LHCN-M2 (cell line): ENCODE measurements around the gene ADAR. TPM values are rescaled to one million over a fixed set of nuclear protein-coding genes. Genes with fewer than 3 reads are reported as not detected.
"Not testable (repeated sequence)": the region's sequence is repeated elsewhere in the genome, so short reads cannot be mapped to it uniquely, and the experiment has no call there.

Experiments used
- DNase-seq: peaks from one replicate; pipeline ENCODE4 v3.0.0-alpha.2; 2012; ENCODE audit warnings: low read depth
- polyA plus RNA-seq: library from polyadenylated mRNA; unstranded; fragments of >200 nt; gene quantifications from one replicate; pipeline ENCODE4 v1.2.1, GENCODE V29; 2012; ENCODE audit warnings: missing spikeins
- total RNA-seq: library from RNA; depleted of rRNA; stranded (reverse); fragments of >200 nt; gene quantifications from 2 replicates; pipeline ENCODE4 v1.2.3, GENCODE V29; 2014; rRNA removed

The ADAR gene, protein sequence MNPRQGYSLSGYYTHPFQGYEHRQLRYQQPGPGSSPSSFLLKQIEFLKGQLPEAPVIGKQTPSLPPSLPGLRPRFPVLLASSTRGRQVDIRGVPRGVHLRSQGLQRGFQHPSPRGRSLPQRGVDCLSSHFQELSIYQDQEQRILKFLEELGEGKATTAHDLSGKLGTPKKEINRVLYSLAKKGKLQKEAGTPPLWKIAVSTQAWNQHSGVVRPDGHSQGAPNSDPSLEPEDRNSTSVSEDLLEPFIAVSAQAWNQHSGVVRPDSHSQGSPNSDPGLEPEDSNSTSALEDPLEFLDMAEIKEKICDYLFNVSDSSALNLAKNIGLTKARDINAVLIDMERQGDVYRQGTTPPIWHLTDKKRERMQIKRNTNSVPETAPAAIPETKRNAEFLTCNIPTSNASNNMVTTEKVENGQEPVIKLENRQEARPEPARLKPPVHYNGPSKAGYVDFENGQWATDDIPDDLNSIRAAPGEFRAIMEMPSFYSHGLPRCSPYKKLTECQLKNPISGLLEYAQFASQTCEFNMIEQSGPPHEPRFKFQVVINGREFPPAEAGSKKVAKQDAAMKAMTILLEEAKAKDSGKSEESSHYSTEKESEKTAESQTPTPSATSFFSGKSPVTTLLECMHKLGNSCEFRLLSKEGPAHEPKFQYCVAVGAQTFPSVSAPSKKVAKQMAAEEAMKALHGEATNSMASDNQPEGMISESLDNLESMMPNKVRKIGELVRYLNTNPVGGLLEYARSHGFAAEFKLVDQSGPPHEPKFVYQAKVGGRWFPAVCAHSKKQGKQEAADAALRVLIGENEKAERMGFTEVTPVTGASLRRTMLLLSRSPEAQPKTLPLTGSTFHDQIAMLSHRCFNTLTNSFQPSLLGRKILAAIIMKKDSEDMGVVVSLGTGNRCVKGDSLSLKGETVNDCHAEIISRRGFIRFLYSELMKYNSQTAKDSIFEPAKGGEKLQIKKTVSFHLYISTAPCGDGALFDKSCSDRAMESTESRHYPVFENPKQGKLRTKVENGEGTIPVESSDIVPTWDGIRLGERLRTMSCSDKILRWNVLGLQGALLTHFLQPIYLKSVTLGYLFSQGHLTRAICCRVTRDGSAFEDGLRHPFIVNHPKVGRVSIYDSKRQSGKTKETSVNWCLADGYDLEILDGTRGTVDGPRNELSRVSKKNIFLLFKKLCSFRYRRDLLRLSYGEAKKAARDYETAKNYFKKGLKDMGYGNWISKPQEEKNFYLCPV
- total RNA-seq: 77.1 and 99.0 TPM in 2 replicates
- 44.4 TPM for polyA plus RNA-seq

DNA sequence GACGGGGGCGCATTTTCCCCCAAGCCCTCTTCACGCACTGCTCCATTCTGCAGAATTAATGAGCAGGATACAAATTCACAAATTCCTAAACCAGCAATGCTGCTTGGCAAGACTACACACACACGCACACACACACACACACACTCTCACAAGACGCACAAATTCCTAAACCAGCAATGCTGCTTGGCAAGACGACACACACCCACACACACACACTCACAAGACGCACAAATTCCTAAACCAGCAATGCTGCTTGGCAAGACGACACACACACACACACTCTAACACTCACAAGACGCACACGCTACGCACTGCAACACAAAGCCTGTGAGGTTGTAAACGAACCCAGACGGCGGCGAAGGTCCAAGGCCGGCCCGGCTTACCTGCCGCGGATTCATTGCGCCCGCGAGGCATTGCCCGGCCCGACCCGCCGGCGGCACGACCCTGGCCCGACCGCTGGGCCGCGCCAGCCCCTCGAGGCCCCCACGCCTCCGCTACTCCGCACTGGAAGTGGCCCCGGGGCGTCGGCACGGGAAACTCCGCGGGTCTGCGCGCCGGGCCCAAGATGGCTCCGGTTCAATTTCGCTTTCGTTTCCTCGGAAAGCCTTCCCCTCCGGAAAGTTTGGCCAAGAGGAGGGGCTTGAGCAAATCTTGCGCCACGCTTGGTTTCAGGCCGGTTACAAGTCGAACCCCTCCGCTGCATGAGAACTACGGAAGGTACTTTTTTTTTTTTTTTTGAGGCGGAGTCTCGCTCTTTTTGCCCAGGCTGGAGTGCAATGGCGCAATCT, at the start of gene ADAR:
ADAR (minus strand) TSS at position 578 of the 788 bp plus-strand sequence; CDS start at position 398, 180 bp downstream.
- peak; percentile 96 for DNase-seq

DNA sequence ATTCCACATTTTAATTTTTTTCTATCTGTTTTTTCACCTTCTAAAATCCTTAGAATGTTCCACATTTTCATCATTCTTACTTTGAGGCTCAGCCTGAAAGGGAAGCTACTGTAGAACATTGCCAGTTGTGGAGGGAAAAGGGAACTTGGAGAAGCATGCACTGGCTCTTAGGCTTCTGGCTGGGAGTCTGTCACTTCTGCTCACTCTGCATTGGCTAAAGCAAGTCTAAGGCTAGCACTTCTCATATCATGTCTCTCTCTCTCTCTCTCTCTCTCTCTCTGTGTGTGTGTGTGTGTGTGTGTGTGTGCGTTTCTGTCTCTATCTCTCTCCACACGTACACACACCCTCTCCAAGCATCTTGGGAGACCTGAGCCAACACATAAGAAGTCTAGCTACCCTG, 49.6 kb upstream of the ADAR start:
- DNase-seq: peak; percentile 1

DNA sequence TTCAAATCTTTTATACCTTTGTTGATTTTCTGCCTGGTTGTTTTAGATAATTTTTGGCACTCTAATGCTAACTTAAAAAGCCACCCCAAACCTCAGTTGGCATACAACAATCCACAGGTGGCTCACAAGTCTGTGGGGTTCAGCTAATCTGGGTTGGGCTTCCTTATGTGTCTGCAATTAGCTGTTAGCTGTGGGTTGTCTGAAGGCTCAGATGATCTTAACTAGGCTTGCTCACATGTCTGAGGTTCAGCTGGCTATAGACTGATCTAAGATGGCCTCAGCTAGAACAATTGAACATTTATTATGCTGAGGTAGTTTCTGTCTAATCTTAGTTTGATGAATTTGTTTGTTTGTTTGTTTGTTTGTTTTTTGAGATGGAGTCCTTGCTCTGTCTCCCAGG, 44.9 kb upstream of the ADAR start:
- no peak for DNase-seq

DNA sequence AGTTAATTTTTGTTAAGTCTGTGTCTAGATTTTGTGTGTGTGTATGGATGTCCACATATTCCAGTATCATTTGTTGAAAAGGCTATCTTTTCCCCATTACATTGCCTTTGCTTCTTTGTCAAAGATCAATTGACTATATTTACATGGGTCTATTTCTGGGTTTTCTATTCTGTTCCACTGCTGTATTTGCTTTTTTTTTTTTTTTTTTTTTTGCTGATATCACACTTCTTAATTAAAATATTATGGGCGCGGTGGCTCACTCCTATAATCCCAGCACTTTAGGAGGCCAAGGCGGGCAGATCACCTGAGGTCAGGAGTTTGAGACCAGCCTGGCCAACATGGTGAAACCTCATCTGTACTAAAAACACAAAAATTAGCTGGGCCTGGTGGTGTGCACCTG, 36.7 kb upstream of the ADAR start:
- DNase-seq: not testable (repeated sequence)

DNA sequence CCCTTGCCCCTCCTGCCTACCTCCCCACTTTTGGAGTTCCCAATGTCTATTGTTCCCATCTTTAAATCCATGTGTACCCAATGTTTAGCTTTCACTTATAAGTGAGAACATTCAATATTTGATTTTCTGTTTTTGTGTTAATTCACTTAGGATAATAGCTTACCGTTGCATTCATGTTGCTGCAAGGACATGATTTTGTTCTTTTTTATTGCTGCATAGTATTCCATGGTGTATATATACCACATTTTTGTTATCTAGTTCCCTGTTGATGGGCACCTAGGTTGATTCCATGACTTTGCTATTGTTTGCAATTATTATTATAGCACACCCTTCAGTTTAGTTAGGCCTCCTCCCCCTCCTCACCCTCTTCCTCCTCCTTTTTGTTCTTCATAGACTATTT, 33.5 kb upstream of the ADAR start:
- no peak for DNase-seq

DNA sequence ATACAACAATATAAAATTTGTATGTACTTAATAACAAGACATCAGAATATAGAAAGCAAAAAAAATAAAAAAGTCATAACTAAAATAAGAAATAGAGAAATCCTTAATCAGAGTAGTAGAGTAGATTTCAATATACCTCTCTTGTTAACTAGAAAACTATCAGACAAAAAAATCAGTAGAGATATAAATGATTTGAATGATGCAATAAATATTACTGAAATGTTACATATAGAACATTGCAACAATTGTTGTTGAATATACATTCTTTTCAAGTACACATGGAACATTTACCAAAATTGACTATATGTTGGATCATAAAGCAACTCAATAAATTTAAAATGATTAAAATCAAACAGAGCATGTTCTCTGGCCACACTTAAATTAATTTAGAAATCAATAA, 31.9 kb upstream of the ADAR start:
- no peak for DNase-seq

DNA sequence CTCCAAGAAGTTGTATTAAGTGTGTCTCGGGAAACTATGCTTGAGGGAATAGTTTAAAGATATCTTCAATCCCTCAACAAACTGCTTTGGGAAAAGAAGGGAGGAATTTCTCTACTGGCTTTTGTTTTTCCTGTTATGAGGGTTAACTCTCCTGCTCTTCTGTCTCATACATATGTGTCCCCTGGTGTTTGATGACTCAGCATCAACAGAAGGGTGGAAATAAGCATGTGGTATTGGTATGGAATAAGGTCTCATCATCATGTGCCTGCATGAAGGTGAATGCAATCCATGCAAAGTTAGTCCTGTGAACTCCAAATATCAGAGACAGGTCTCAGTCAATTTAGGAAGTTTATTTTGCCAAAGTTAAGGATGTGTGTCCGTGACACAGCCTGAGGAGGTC, 27.2 kb upstream of the ADAR start:
- DNase-seq: no peak

DNA sequence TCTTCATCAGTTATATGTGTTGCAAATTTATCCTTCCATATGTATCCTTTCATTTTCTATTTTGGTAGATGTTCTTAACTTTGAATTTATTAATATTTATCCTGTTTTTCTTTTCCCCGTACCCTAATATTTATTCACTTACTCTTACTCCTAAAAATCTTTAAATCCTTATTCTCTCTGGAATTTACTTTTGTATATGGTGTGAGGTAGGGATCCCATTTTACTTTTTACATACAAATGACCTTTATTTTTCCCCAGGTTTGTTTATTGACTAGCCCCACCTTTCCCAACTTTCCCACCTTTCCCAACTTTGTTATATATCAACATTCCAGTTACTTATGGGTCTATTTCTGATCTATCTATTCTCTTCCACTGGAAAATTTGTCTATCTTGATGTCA, 21.7 kb upstream of the ADAR start:
- DNase-seq: no peak

DNA sequence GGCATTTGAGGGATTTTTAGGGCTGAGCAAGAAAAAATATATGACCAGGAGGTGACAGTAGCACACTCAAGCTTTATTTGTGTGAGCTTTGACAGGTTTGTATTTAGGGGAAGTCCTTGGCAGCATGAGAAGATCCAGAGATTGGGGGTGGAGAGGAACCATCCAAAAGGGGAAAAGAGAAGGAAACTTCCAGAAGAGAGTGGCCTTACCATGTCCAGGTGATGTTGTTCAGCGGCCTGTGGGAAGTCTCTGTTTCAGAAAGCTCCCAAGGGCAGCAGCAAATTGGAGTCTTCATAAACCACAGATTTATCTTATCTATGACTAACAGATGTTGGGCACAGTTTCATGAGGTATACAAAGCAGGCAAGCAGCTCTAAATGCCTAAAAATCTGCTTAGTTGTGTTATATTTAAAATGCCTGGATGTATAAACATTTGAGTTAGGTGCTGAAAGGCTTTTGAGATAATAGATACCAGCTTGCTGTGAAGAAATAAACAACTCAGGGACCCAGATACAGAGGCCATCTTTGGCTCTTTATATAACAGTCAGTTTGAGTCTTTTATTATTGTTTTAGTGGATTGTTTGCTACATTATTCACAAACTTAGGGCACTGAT, 21.2 kb upstream of the ADAR start:
- no peak for DNase-seq

DNA sequence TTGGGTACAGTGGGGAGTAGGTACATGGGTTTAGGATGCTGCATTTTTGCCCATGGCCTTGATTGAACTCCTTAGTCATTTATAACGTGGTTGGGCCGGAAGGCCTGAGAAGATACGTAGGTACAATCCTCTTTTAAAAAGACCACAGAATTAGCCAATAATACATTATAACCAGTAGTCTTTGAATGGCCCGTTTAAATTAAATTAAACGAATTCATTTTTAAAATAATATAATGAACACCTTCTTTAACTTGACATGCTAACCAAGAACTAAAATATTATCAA, 20.1 kb upstream of the ADAR start:
- no peak for DNase-seq

DNA sequence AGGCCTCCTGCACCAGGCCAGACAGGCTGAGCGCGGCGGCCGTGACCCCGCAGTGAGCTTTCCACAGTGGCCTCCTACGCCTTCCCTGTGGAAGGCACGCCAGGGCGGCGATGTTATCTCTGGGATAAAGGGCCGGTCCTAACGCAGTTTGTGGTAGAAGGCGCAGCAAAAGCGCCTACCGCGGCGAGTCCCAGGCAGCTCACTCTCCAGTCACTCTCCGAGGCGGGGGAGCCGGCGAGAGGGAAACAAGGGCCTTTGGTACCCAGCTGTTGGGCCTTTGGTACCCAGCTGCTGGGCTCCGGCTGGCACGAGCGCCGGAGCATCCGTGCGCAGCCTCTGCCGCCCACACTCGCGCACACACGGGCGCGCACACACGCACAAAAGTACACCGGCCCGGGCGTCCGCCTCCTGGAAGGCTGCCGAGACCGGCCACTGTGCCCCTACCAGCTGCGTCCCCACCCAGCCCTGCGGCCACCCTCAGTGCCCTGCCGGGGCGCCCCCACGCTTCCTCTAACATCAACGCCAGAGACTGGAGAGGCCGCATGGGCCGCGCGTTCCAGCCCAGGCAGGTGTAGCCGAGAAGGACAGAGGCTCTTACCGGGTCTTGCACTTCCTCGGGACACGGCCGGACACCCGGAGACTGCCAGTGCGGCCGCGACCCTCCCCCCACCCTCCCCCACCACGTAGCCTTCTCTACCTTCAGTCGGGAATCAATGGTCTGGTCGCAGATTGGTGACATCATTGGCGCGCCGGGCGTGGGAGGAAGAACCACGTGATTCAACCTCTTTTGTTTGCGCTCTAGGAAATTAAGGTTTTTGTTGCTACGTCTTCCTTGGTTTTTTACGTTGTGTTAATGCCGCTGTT, 19.5 kb upstream of the ADAR start:
- peak; percentile 89 for DNase-seq

DNA sequence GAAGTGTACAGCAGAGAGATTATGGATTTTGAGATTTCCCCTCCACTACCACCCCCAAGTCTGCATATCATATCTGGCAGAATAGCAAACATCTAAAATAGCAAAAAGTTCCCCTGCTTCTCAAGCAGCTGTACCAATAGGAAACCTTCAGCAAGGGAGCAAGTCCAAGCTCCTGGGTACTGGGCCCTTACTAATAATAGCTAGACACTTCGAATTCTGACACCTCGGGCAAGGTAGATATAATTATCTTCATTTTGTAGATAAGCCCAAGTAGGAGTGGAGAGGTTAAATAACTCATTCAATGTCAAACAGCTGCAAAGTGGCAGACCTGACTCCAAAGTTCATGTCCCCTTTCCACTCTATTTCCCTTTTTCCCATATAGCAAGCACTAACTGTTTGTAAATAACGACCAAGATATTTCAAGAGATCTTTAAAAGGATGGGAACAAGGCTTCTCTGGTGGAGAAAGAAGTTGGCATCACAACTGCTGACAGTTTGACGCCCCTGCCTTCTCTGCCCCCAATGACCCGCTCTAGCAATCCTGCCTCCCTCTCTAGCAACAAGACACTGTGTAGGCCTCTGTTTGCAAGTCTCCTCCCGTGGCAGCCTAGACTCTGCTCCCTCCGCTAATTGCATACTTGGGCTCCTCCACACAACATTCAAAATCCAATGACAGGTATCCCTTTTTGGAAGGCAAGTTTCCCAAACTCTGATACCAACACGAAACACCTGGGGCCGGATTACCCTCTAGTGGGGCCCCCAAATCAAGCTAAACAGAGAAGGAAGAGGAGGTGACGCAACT, 18.7 kb upstream of the ADAR start:
- DNase-seq: peak; percentile 11

DNA sequence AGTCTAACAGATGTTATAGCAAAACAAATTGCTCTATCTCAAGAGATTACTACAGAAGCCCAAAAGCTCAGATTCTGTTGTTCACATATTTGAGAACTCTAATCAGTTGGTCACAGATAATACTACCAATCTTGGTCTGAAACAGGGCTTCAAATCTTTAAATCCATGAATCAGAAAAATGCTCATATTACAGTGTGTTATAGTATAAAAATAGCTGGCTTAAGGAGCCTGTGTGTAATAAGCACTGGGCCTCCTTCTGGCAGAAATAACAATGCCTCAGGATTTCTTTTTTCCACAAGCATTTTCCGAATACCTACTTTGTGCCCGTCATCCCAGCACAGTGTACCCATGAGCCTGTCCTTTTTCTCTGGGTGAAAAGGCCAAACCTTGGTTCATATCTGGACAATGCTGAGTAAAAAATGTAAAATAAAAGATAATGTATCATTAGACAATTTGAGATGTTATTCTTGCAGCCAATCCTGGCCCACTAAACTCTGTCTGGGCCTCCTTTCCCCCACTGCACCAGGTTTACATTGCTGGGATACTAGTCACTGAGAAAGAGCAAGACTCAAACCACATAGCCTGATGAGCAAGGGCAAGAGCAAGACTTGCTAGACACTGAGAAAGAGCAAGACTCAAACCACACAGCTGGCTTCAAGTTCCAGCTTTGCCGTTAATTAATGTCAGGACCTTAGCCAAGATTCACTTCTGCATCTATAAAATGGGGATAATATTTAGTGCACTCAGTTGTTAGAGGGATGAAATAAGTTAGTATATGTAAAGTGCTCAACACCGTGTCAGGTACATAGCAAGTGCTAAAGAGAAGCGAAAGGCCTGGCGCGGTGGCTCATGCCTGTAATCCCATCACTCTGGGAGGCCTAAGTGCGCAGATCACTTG, 17.0 kb upstream of the ADAR start:
- DNase-seq: peak; percentile 79

DNA sequence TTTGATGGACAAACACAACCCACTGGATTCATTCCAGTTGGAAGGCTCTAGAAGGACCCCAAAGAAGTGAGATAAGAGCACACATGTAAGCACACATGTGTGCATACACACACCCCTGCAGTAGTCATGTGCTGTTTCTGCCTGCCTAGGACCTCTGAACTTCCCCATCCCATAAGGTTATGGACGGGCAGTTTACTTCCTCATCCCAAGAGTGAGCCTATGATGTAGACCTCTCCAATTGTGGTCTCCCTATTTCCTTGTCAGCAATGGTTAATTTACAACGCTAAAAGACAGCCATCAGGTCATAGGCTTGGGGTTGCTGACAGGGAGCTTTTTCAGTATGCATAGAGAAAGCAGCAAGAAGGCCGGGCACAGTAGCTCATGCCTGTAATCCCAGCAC, 15.4 kb upstream of the ADAR start:
- DNase-seq: no peak

DNA sequence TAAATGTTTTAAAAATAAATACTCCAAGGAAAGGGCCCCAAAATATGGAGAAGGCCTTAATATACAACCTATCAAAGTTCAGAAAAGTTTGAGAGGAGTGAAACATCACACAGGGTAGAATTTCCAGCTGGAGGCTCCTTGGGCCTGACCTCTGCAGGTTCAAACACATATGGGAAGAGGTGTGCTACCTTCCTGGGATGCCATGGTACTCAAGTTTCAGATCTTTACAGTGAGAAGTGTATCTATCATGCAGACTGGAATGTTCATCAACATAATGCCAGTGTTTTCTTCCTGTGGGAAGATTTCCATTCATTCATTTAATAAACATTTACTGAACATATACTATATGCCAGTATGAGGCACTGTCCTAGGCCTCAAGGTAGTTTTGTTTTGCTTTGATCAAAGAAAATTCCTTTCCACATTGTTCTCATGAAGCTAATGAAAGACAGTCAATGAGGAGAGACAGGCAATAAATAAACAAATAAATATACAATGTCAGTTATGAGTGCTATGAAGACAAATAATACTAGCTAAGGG, 14.6 kb upstream of the ADAR start:
- DNase-seq: no peak

DNA sequence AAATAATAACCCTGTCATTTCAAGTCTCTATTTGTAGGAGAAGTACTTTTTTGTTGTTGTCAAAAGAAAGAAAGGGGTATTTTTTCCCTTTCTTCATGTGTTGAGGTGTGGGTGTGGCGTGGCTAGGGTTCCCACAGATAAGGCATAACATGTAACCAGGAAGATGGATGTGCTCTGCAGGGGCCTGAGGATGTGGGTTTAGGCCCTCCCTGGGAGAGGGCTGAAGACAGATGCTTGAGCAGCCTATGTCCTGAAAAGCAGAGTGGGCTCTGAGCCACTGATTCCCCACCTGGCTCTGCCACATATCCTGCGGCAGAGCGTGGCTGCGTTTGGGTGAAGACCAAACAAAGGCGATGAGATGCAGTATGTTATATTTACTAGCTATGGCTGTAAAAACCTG, 13.9 kb upstream of the ADAR start:
- no peak for DNase-seq

DNA sequence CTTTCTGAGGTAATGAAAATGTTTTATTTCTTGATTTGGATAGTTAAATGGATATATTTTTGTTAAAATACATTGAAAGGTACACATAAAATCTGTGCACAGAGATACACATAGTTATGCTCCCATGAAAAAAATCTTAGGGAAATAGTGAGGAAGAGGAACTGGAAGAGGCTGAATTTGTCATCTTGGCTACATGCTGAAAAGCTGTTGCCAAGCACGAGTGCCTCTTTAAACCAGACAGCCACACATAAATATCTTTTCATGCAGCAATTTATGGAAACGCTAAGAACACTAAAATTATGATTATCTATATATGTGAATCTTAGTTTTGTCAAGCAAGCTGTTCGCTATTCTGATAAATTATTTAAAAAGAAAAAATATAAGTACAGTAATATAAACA, 12.8 kb upstream of the ADAR start:
- no peak for DNase-seq
